WTC11 (cell line): ENCODE data around the gene CAPN12. TPM values are rescaled to one million over a fixed set of nuclear protein-coding genes. Genes with fewer than 3 reads are reported as not detected.

Source experiments
- ATAC-seq: fragments of 200-7000 bp; cut with Tn5 transposase; 2 replicates; pipeline ENCODE4 v1.10.0; 2021; ENCODE audit warnings: mild to moderate bottlenecking, moderate library complexity
- CTCF ChIA-PET: fragments of 300-600 bp; sonication (Branson Sonifier 250); formaldehyde crosslinking; loops from one replicate; lab custom pipeline; 2021; ENCODE audit warnings: antibody characterized with exemption; lab: Charles Lee
- POLR2A ChIA-PET: fragments of 350-600 bp; sonication (Branson Sonifier 250); formaldehyde crosslinking; loops from one replicate; lab custom pipeline; 2021; ENCODE audit warnings: antibody characterized with exemption; lab: Charles Lee
- DNase-seq: peaks from one replicate; pipeline ENCODE4 v3.0.0; 2021; ENCODE audit warnings: low spot score
- H3K27ac Mint-ChIP-seq: 2 replicates; pipeline ENCODE4 v1.8.0; 2021; ENCODE audit warnings: mixed read lengths
- H3K27me3 Mint-ChIP-seq: 2 replicates; pipeline ENCODE4 v1.8.0; 2021; ENCODE audit warnings: low read depth, mild to moderate bottlenecking, moderate library complexity, mixed read lengths
- H3K36me3 Mint-ChIP-seq: 2 replicates; pipeline ENCODE4 v1.8.0; 2021; ENCODE audit warnings: mixed read lengths
- H3K4me1 Mint-ChIP-seq: 2 replicates; pipeline ENCODE4 v1.8.0; 2022; ENCODE audit warnings: mixed read lengths
- H3K4me3 Mint-ChIP-seq: 2 replicates; pipeline ENCODE4 v1.8.0; 2021; ENCODE audit warnings: mild to moderate bottlenecking, moderate library complexity, mixed read lengths
- H3K9me3 Mint-ChIP-seq: 2 replicates; pipeline ENCODE4 v1.8.0; 2021; ENCODE audit warnings: mixed read lengths
- ARID4B ChIP-seq: sonication (generic); formaldehyde crosslinking; IDR thresholded peaks from 2 replicates; pipeline ENCODE4 v1.8.0; 2023; ENCODE audit warnings: missing genetic modification reagents, mild to moderate bottlenecking, borderline replicate concordance
- CREB1 ChIP-seq: sonication (generic); formaldehyde crosslinking; IDR thresholded peaks from 2 replicates; pipeline ENCODE4 v1.8.0; 2023; ENCODE audit warnings: mild to moderate bottlenecking, missing genetic modification reagents
- ESRRA ChIP-seq: sonication (generic); formaldehyde crosslinking; IDR thresholded peaks from 2 replicates; pipeline ENCODE4 v1.8.1; 2022; ENCODE audit warnings: mild to moderate bottlenecking, missing genetic modification reagents, borderline replicate concordance
- FOXP1 ChIP-seq: sonication (generic); formaldehyde crosslinking; IDR thresholded peaks from 2 replicates; pipeline ENCODE4 v1.8.0; 2022; ENCODE audit warnings: missing genetic modification reagents, mild to moderate bottlenecking, moderate library complexity, borderline replicate concordance
- GRHL2 ChIP-seq: fragments of 250-450 bp; sonication (Bioruptor Pico); IDR thresholded peaks from 2 replicates; pipeline ENCODE4 v1.8.0; 2022; ENCODE audit warnings: mild to moderate bottlenecking, moderate library complexity; ENCODE audit not compliant: insufficient replicate concordance, severe bottlenecking
- HMGA2 ChIP-seq: fragments of 250-450 bp; sonication (Bioruptor Pico); IDR thresholded peaks from 2 replicates; pipeline ENCODE4 v1.4.0; 2021; ENCODE audit warnings: mild to moderate bottlenecking, moderate library complexity
- NFYB ChIP-seq: sonication (generic); formaldehyde crosslinking; conservative IDR thresholded peaks from 2 replicates; pipeline ENCODE4 v1.8.0; 2022; ENCODE audit warnings: low read depth, missing genetic modification reagents
- NR1H2 ChIP-seq: sonication (generic); formaldehyde crosslinking; IDR thresholded peaks from 2 replicates; pipeline ENCODE4 v1.9.0; 2021; ENCODE audit warnings: mild to moderate bottlenecking, moderate library complexity, missing genetic modification reagents
- USF1 ChIP-seq: sonication (generic); formaldehyde crosslinking; IDR thresholded peaks from 2 replicates; pipeline ENCODE4 v1.8.0; 2022; ENCODE audit warnings: mild to moderate bottlenecking, missing genetic modification reagents
- ZMAT4 ChIP-seq: fragments of 250-450 bp; sonication (Bioruptor Pico); IDR thresholded peaks from 2 replicates; pipeline ENCODE4 v1.9.0; 2021; ENCODE audit warnings: mild to moderate bottlenecking
- ZNF121 ChIP-seq: sonication (generic); formaldehyde crosslinking; IDR thresholded peaks from 2 replicates; pipeline ENCODE4 v1.8.0; 2023; ENCODE audit warnings: missing genetic modification reagents
- ZNF138 ChIP-seq: sonication (generic); formaldehyde crosslinking; conservative IDR thresholded peaks from 2 replicates; pipeline ENCODE4 v1.8.1; 2022; ENCODE audit warnings: mild to moderate bottlenecking, moderate library complexity, missing genetic modification reagents
- ZNF232 ChIP-seq: sonication (generic); formaldehyde crosslinking; IDR thresholded peaks from 2 replicates; pipeline ENCODE4 v1.8.0; 2022; ENCODE audit warnings: mild to moderate bottlenecking, missing genetic modification reagents
- ZNF263 ChIP-seq: sonication (generic); formaldehyde crosslinking; IDR thresholded peaks from 2 replicates; pipeline ENCODE4 v1.8.1; 2022; ENCODE audit warnings: low read depth, mild to moderate bottlenecking, moderate library complexity, missing genetic modification reagents
- ZNF317 ChIP-seq: sonication (generic); formaldehyde crosslinking; IDR thresholded peaks from 2 replicates; pipeline ENCODE4 v1.8.1; 2023; ENCODE audit warnings: low read depth, mild to moderate bottlenecking, moderate library complexity, missing genetic modification reagents, borderline replicate concordance
- ZNF671 ChIP-seq: fragments of 250-450 bp; sonication (Bioruptor Pico); IDR thresholded peaks from 2 replicates; pipeline ENCODE4 v1.8.0; 2021; ENCODE audit warnings: mild to moderate bottlenecking
- total RNA-seq: library from RNA; stranded (reverse); gene quantifications from 3 replicates; pipeline ENCODE4 v1.2.3, GENCODE V29; 2021
- TF ChIP-seq, protein P1 (sequence below): sonication (generic); formaldehyde crosslinking; IDR thresholded peaks from 2 replicates; pipeline ENCODE4 v1.8.0; 2022; ENCODE audit warnings: mild to moderate bottlenecking, missing genetic modification reagents
- TF ChIP-seq, protein P2 (sequence below): sonication (generic); formaldehyde crosslinking; IDR thresholded peaks from 2 replicates; pipeline ENCODE4 v1.8.1; 2022; ENCODE audit warnings: mild to moderate bottlenecking, missing genetic modification reagents, moderate library complexity, borderline replicate concordance

Gene CAPN12
- total RNA-seq, 1 experiment from 2014 or later = 9.6 TPM

- no peak for ATAC-seq
- Mint-ChIP-seq H3K4me1 (peaks cover 5% of the 10 kb centered on the region), H3K27ac (no peak overlapping the region), H3K27me3 (no peaks in the 10 kb centered on the region), H3K36me3 (peaks cover 46% of the 10 kb centered on the region), H3K9me3 (no peaks in the 10 kb centered on the region), H3K4me3 (no peak overlapping the region)
- POLR2A ChIA-PET = no interaction called here
- no peak for DNase-seq
- CTCF ChIA-PET = interaction anchor here (1.1 to 2.3 kb wide), 3 partner anchors 42 to 78 kb away, joined by 3 to 21 read pairs (median 7); no protein-coding TSS in a partner anchor
- TF ChIP-seq ZNF671 (CRISPR knock-in tag) = no peak
- TF ChIP-seq ZNF121 (CRISPR knock-in tag) = peak; percentile 37; the same call in 1 of the 2 replicates
These were observed 26.4 kb downstream of the CAPN12 start for GRCh38 chr19:38717855-38718254.

DNA sequence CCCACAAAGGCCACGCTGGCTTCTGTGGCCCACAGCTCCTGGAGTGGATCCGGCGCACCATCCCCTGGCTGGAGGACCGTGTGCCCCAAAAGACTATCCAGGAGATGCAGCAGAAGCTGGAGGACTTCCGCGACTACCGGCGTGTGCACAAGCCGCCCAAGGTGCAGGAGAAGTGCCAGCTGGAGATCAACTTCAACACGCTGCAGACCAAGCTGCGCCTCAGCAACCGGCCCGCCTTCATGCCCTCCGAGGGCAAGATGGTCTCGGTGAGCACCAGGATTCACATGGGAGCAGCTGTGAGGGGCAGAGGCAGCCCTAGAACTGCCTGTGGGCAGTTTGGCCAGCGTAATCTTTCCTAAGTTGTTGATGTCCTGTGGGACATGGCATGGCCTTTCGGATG, 27.2 kb downstream of the CAPN12 start:
- ChIA-PET POLR2A (no interaction called here), CTCF (no interaction called here)
- ATAC-seq (no peak), DNase-seq (no peak)
- H3K9me3 Mint-ChIP-seq = no peaks in the 10 kb centered on the region
- H3K36me3 Mint-ChIP-seq = peaks cover 45% of the 10 kb centered on the region
- no peak overlapping the region for H3K4me3 Mint-ChIP-seq
- H3K27ac Mint-ChIP-seq = no peak overlapping the region
- no peaks in the 10 kb centered on the region for H3K27me3 Mint-ChIP-seq
- H3K4me1 Mint-ChIP-seq = peaks cover 5% of the 10 kb centered on the region
- TF ChIP-seq CREB1 (CRISPR knock-in tag) = no peak
- no peak for TF ChIP-seq HMGA2 (CRISPR knock-in tag)
- no peak for TF ChIP-seq USF1 (CRISPR knock-in tag)
- no peak for TF ChIP-seq GRHL2 (CRISPR knock-in tag)
- TF ChIP-seq, protein P1, sequence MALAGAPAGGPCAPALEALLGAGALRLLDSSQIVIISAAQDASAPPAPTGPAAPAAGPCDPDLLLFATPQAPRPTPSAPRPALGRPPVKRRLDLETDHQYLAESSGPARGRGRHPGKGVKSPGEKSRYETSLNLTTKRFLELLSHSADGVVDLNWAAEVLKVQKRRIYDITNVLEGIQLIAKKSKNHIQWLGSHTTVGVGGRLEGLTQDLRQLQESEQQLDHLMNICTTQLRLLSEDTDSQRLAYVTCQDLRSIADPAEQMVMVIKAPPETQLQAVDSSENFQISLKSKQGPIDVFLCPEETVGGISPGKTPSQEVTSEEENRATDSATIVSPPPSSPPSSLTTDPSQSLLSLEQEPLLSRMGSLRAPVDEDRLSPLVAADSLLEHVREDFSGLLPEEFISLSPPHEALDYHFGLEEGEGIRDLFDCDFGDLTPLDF (CRISPR knock-in tag) = no peak
- TF ChIP-seq, protein P2, sequence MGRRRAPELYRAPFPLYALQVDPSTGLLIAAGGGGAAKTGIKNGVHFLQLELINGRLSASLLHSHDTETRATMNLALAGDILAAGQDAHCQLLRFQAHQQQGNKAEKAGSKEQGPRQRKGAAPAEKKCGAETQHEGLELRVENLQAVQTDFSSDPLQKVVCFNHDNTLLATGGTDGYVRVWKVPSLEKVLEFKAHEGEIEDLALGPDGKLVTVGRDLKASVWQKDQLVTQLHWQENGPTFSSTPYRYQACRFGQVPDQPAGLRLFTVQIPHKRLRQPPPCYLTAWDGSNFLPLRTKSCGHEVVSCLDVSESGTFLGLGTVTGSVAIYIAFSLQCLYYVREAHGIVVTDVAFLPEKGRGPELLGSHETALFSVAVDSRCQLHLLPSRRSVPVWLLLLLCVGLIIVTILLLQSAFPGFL = no peak
- TF ChIP-seq FOXP1 (CRISPR knock-in tag) = no peak
- no peak for TF ChIP-seq ZNF138
- no peak for TF ChIP-seq ESRRA (CRISPR knock-in tag)
- TF ChIP-seq ARID4B (CRISPR knock-in tag) = no peak
- no peak for TF ChIP-seq ZNF263 (CRISPR knock-in tag)
- no peak for TF ChIP-seq NFYB (CRISPR knock-in tag)

- ATAC-seq = no peak
- peaks cover 47% of the 10 kb centered on the region for H3K36me3 Mint-ChIP-seq
- DNase-seq = no peak
- peaks cover 5% of the 10 kb centered on the region for H3K4me1 Mint-ChIP-seq
- H3K9me3 Mint-ChIP-seq = no peaks in the 10 kb centered on the region
- H3K27me3 Mint-ChIP-seq = no peaks in the 10 kb centered on the region
- no peak overlapping the region for H3K4me3 Mint-ChIP-seq
- no peak overlapping the region for H3K27ac Mint-ChIP-seq
- POLR2A ChIA-PET = no interaction called here
- TF ChIP-seq ZNF671 (CRISPR knock-in tag) (no peak), ZNF232 (CRISPR knock-in tag) (no peak), ZNF121 (CRISPR knock-in tag) (no peak), ZNF317 (CRISPR knock-in tag) (no peak), NR1H2 (CRISPR knock-in tag) (no peak), ZMAT4 (CRISPR knock-in tag) (no peak)
- CTCF ChIA-PET = interaction anchor here (1.2 kb wide), 1 partner anchor 215 kb away, joined by 3 read pairs; the partner anchor contains the start of genes MRPS12 and SARS2
These were observed 28.7 kb downstream of the CAPN12 start for GRCh38 chr19:38715555-38715954.
